NCI-H187 treated with DMSO at 0.1 percent for 48 hours (cell line): ENCODE data around the gene PPP1R36.
"Not testable (repeated sequence)": the region's sequence is repeated elsewhere in the genome, so short reads cannot be mapped to it uniquely, and the experiment has no call there.

Source experiments
- DNase-seq: peaks from one replicate; lab custom pipeline; 2025; lab: John Stamatoyannopoulos, UW

The PPP1R36 gene

GRCh38 chr14:64549791-64550620 is at the start of gene PPP1R36:
PPP1R36 (plus strand) TSS chr14:64549961; CDS start chr14:64549998, 37 bp downstream.
- no peak for DNase-seq

GRCh38 chr14:64500088-64500487 is 49.7 kb upstream of the PPP1R36 start:
- DNase-seq, result no peak

DNA sequence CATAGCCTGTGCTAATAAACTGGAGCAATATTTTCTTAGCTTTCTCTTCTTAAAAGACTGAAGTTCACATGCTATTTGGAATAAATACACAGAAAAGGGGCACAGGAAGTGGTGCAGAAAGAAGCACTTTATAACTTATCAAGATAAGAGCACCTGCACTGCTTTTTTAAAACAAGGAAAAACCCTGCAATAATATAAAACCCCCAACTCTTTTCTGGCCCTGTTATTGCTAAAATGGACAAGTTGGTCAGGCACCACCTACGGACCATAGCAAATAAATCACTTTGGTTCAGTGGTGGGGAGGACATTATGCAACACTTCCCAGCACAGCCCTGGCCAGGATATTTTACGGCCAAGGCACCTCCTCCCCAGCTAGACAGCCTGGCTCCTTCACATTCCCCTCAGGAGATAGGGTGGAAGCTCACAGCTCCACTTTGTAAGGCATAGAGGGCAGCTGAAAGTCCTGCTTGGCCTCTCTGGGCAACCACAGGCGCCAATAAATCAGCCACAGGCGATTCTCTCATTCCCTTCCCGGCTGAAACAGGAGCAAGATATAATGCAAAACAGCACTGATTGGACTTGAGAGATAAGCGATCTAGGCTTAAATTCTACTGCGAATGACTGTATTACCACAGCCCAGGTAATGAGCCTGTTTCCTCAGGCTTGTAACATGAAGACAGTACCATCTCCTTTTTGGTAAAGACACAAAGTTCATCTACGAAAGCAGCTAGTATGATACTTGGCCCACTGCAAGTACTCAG is 48.2 kb upstream of the PPP1R36 start:
- no peak for DNase-seq

DNA sequence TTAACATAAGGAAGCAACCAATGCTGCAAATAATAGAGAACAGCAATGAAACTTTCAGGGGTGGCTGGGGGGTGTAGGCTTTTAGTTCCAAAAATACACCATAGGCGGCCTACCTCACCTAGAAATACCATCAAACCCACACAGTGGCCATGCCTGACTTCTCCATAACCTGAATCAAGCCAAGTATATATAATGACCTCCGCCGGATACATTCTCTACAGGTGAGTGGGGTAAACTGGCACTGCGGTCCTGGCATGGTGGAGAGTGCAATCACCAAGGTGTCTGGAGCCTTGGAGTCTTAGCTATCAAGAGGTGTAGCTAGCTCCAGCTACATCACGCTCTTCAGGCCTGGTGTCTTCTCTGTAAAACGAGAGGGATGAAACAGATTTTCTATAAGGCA is 47.3 kb upstream of the PPP1R36 start:
- no peak for DNase-seq

GRCh38 chr14:64502887-64503433 is 46.8 kb upstream of the PPP1R36 start:
- no peak for DNase-seq

- peak; percentile 33 for DNase-seq
Observed at GRCh38 chr14:64503434-64504309, 46.1 kb upstream of the PPP1R36 start, which contains the start of gene ZBTB25. ZBTB25 (minus strand) TSS chr14:64503838; CDS start chr14:64490533, 13,305 bp downstream.

GRCh38 chr14:64504310-64504896 is 45.4 kb upstream of the PPP1R36 start, which contains the start of gene ZBTB1:
ZBTB1 (plus strand) TSS chr14:64504770; CDS start chr14:64521505, 16,735 bp downstream.
- DNase-seq, result peak; percentile 36

DNA sequence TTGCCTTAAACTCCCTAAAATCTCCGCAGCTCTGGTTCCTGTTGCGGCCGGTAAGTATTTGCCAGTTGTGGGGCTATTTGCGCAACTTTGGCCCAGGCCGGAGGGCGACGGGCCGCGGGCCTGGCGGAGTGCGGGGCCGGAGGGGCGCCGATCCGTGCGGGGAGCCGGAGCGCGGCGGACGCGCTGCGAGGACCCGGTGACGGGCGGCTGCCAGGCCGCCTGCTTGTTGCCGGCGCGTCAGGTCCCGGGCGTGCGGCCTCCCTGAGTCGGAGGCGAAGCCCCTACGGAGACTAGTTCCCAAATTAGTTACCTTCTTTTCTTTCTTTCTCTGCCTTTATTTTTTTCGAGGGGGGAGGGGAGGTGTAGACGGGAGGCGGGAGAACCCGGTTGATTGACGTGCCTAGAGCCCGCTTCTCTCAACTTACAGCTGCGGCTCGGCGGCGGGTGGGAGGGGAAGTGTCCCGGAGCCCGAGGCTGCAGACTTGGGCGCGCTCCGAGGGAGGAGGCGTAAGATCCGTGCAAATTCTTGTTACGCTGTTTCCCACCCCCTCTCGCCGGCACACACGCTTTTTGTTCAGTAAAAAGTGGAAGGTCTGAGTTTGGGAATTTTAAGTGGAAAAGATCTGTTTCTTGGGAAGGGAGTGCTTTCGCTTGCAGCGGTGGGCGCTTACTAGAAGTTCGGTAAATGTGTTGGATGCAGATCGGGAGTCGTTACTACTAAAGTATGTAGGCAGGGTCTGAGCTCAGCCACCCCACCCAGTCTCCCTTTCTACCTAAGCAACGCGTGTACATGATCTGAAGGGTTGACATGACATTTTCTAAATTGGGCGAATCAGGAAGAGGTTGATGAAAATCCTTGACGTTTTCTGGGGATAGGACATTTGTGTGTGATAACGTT is 44.6 kb upstream of the PPP1R36 start:
- DNase-seq, result peak; percentile 51

DNA sequence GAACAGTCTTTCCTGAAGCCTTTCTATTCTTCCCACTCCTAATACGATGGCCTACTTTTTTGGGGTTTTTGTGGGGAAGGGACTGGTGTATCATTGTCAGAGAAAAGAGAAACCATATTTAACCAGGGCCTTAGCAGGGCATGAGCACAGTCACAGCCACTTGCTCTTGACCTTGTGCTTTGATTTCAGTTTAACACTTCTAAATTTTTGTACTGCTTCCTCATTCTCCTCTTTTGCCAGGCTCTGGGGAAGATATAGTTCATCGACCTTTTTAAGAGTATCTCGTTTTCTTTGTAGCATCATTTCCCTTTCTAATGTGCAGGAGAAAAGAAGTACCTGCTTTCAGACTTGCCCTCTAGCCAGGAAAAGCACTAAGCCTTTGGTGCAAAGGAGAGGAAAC is 43.0 kb upstream of the PPP1R36 start:
- no peak for DNase-seq

DNA sequence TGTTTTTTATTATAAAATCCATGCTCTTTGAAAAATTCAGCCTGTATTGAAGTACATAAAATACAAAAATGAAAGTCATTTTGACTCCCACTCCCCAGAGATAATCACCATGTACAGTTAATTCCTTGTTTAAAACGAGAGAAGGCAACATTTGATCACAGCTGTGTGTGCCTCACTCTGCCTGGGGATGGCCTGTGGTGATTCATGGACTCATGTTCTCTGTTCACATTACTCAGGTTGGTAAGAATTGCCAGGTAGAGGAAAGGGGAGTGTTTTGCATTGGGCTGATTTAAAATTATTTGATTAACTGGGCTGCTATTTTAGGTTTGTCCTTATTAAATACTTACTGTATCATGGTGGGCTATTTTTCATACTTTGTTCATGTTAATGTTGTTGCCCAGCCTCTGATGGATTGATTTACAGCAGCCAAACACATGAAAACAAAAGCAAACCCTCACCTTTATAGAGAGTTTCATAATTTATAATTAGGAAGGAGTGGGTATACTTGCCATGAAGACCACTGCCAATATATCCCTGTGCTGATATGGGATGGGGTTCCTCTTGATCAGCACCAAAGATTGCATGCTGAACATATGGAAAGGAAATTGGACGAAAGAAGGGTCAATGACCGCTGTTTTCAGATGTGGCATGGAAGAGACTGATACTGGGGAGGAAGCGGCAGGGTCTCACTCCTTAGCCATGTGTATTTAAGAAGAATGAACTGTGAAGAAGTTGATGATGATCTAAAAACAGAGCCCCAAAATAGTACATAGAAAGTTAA is 42.2 kb upstream of the PPP1R36 start:
- no peak for DNase-seq

- no peak for DNase-seq
Observed at GRCh38 chr14:64508215-64508776, 41.5 kb upstream of the PPP1R36 start.

DNA sequence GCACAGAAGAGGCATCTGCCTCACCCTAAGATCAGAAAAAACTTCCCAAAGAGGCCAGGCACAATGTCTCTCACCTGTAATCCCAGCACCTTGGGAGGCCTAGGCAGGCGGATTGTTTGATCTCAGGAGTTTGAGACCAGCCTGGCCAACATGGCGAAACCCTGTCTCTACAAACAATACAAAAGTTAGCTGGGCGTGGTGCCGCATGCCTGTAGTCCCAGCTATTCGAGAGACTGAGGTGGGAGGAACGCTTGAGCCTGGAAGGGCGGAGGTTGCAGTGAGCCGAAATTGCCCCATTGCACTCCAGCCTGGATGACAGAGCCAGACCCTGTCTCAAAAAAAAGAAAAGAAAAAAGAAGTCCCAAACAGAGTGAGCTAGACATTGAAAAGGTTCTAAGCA is 40.7 kb upstream of the PPP1R36 start:
- no peak for DNase-seq

- peak; percentile 49 for DNase-seq
Observed at GRCh38 chr14:64510825-64511671, 38.7 kb upstream of the PPP1R36 start.

DNA sequence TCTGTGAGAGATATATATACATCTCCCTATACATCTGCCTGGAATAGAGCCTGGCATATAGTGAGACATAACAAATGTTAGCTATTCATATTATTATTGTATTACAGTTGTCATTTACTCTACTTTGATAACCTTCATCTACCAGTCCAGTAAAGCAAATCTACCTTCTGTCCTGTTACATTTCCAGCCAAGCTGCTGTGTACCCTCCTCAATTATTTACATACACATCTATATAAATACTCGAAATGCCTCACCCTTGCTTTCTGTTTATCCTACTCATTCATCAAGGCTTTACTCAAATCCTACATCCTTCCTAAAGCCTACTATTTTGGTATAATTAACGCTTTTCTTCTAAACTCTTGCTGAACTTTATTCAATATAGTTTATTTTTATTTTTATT is 36.5 kb upstream of the PPP1R36 start:
- DNase-seq, result no peak

GRCh38 chr14:64515053-64515452 is 34.7 kb upstream of the PPP1R36 start:
- no peak for DNase-seq

DNA sequence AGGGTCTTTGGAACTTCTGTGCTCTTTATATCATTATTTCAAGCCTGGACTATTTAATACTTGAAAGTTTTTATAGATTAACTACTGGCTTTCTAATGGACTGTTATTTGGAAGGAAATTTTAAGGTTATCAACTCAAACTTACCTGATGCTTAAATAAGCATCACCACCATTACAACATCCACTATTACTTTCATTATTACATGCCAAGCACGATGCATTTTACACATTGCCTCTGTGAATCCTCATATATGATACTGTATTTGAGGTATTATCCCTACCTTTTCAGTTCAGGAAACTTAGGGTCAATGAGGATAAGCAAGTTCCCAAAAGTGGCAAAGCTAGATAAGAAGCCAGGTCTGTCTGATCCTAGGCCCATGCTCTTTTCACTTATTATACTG is 32.8 kb upstream of the PPP1R36 start:
- no peak for DNase-seq

DNA sequence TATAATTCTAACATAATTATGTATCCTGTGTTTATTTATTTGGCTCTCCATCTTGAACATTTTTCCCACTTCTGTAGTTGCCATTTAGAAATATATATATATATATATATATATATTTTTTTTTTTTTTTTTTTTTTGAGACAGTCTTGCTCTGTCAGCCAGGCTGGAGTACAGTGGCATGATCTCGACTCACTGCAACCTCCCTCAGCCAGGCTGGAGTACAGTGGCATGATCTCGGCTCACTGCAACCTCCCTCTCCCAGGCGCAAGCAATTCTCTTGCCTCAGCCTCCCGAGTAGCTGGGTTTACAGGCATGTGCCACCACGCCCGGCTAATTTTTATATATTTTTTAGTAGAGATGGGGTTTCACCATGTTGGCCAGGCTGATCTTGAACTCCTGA is 32.1 kb upstream of the PPP1R36 start:
- not testable (repeated sequence) for DNase-seq

GRCh38 chr14:64518229-64518628 is 31.5 kb upstream of the PPP1R36 start:
- no peak for DNase-seq
